Heart left ventricle (tissue), 13 donors: ENCODE results near the gene TRPC4.

Experiments used
- POLR2A ChIP-seq, 2 donors: fragments of 450-650 bp; IDR thresholded peaks; one replicate each; pipeline ENCODE4 v1.6.1; 2017; ENCODE audit warnings: antibody characterized with exemption in 2 of 2, mild to moderate bottlenecking in 2 of 2, moderate library complexity in 2 of 2
- TF ChIP-seq, protein P1 (sequence below), 12 donors: fragments of 200-600 bp; sonication (generic) in 4 of 12; IDR thresholded peaks; one replicate each; pipeline versions ENCODE4 v1.5.0 to v1.8.0; 2018 to 2022; ENCODE audit warnings: antibody characterized with exemption in 12 of 12, mild to moderate bottlenecking in 5 of 12
- donor health status: ischemic (EF 13 %, LVEDD 7.1; RV severe dilation, severe dysfunction).
- donor health status: DM: no; HTN: yes; CAD: no.
- donor health status: DM: no; HTN: no; CAD: no.
- donor health status: ischemic (EF 25% LVEDD 6.9; RV normal size, moderate dysfunction).
- donor health status: ischemic (EF 25% LVEDD 5.7; RV mildly dilated, moderate dysfunction).
- donor health status: ischemic (EF 35%, LVEDD 5.7; RV mildly dilated, moderate dysfunction).
- donor health status: nonischemic (EF 11% LVEDD 7.7; RV severe dilation, severe dysfunction).
- donor health status: DM: yes; HTN: yes; CAD: no.
- donor health status: PGD.
- donor health status: ischemic (EF 29% LVEDD 5.4; RV normal size, mild dysfunction).
- donor health status: nonischemic (EF 23%, LVEDD 6.1; RV moderate dilation, normal function).

DNA sequence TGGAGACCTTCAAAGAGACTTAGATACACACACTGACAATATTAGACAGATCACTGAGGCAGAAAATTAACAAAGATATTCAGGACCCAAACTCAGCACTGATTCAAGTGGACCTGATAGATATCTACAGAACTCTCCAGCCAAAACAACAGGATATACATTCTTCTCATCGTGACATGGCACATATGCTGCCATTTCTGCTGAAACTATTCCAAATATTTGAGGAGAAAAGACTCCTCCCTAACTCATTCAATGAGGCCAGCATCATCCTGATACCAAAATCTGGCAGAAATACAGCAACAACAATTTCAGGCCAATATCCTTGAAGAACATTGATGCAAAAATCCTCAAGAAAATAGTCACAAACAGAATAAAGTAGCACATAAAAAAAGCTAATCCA, 53.3 kb downstream of the TRPC4 start:
- TF ChIP-seq, protein P1, sequence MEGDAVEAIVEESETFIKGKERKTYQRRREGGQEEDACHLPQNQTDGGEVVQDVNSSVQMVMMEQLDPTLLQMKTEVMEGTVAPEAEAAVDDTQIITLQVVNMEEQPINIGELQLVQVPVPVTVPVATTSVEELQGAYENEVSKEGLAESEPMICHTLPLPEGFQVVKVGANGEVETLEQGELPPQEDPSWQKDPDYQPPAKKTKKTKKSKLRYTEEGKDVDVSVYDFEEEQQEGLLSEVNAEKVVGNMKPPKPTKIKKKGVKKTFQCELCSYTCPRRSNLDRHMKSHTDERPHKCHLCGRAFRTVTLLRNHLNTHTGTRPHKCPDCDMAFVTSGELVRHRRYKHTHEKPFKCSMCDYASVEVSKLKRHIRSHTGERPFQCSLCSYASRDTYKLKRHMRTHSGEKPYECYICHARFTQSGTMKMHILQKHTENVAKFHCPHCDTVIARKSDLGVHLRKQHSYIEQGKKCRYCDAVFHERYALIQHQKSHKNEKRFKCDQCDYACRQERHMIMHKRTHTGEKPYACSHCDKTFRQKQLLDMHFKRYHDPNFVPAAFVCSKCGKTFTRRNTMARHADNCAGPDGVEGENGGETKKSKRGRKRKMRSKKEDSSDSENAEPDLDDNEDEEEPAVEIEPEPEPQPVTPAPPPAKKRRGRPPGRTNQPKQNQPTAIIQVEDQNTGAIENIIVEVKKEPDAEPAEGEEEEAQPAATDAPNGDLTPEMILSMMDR (IDR thresholded peaks at IDR 0.05), result no peak
- TF ChIP-seq POLR2A (IDR thresholded peaks at IDR 0.05), result no peak
